OCI-LY7 (cell line): Measurements from ENCODE around the gene KATNAL1.

Source experiments
- CTCF ChIP-seq: fragments of 200-600 bp; sonication (generic); conservative IDR thresholded peaks from 2 replicates; pipeline ENCODE4 v1.5.1; 2014; ENCODE audit warnings: mild to moderate bottlenecking, antibody characterized with exemption, low read length, moderate library complexity, mixed read lengths
- EZH2phosphoT487 ChIP-seq: fragments of 200-600 bp; sonication (generic); IDR thresholded peaks from 2 replicates; pipeline ENCODE4 v1.6.1; 2018; ENCODE audit warnings: low read depth, borderline replicate concordance, mild to moderate bottlenecking, mixed run types, antibody characterized with exemption, low read length, moderate library complexity, mixed read lengths

GRCh38 chr13:30163441-30163840, 143.9 kb downstream of the KATNAL1 start:
- TF ChIP-seq CTCF (no peak), EZH2phosphoT487 (no peak)
